Heart left ventricle (tissue), 16 donors: Measurements from ENCODE around the gene CAMK2N2. TPM values are rescaled to one million over a fixed set of nuclear protein-coding genes. Genes with fewer than 3 reads are reported as not detected.

Experiments
- ATAC-seq, 4 donors: fragments of 200-7000 bp; cut with Tn5 transposase; one replicate each; pipeline ENCODE4 v1.9.1; 2020 to 2022; ENCODE audit warnings: moderate library complexity in 4 of 4, mild to moderate bottlenecking in 3 of 4, moderate number of reproducible peaks in 1 of 4
- DNase-seq, 5 donors: peaks; one replicate each; pipeline ENCODE4 v3.0.0-alpha.2; 2020
- H3K27ac ChIP-seq, 12 donors: fragments of 200-600 bp; sonication (generic) in 4 of 12; one replicate each; pipeline versions ENCODE4 v1.5.0 to v1.8.0; 2016 to 2022; ENCODE audit warnings: mild to moderate bottlenecking in 2 of 12
- H3K27me3 ChIP-seq, 9 donors: fragments of 200-600 bp; sonication (generic) in 2 of 9; one replicate each; pipeline versions ENCODE4 v1.5.1 to v1.8.0; 2016 to 2022; ENCODE audit warnings: mild to moderate bottlenecking in 3 of 9
- H3K36me3 ChIP-seq, 9 donors: fragments of 200-600 bp; sonication (generic) in 2 of 9; one replicate each; pipeline versions ENCODE4 v1.5.0 to v1.8.0; 2018 to 2022; ENCODE audit warnings: mild to moderate bottlenecking in 2 of 9
- H3K4me1 ChIP-seq, 12 donors: fragments of 200-600 bp; sonication (generic) in 4 of 12; one replicate each; pipeline versions ENCODE4 v1.5.0 to v1.8.0; 2016 to 2022; ENCODE audit warnings: mild to moderate bottlenecking in 3 of 12
- H3K4me3 ChIP-seq, 12 donors: fragments of 200-600 bp; sonication (generic) in 4 of 12; one replicate each; pipeline versions ENCODE4 v1.5.0 to v1.8.0; 2017 to 2022; ENCODE audit warnings: mild to moderate bottlenecking in 9 of 12, moderate library complexity in 4 of 12
- H3K9me3 ChIP-seq, 12 donors: fragments of 200-600 bp; sonication (generic) in 4 of 12; one replicate each; pipeline versions ENCODE4 v1.5.0 to v1.8.0; 2016 to 2022; ENCODE audit warnings: mild to moderate bottlenecking in 1 of 12
- POLR2A ChIP-seq, 2 donors: fragments of 450-650 bp; IDR thresholded peaks; one replicate each; pipeline ENCODE4 v1.6.1; 2017; ENCODE audit warnings: antibody characterized with exemption in 2 of 2, mild to moderate bottlenecking in 2 of 2, moderate library complexity in 2 of 2
- WGBS, 4 donors: extraction: QIAGEN DNeasy Blood & Tissue Kit in 2 of 4; methylation state at CpG; one replicate each; pipeline versions ENCODE4 v1.1.5 to v1.1.7; 2013 to 2018; 5-methylcytosine and 5-hydroxymethylcytosine counted together
- intact Hi-C, 10 donors: fragments of 100-400 bp; cut with DNase I; formaldehyde crosslinking; loops; one replicate each; pipeline versions ENCODE4 v1.11.1 to v1.14.2; 2022
- polyA plus RNA-seq, 2 donors: library from polyadenylated mRNA; stranded (reverse); fragments of 200-250 nt; gene quantifications; one replicate each; pipeline ENCODE4 v1.2.3, GENCODE V29; 2013
- total RNA-seq, 9 donors: library from RNA; depleted of rRNA in 2 of 9; stranded (reverse); fragments of >200 nt in 2 of 9; fragmentation: NEBNext Ultra II Directional in 3 of 9; extraction: Animal tissue kit (Norgen Biotek cat#: 25700) in 3 of 9; gene quantifications; one replicate each; pipeline versions ENCODE4 v1.1.0 to v1.2.4, GENCODE V29; 2016 to 2023
- TF ChIP-seq, protein P1 (sequence below), 12 donors: fragments of 200-600 bp; sonication (generic) in 4 of 12; IDR thresholded peaks; one replicate each; pipeline versions ENCODE4 v1.5.0 to v1.8.0; 2018 to 2022; ENCODE audit warnings: antibody characterized with exemption in 12 of 12, mild to moderate bottlenecking in 5 of 12
- donor health status: ischemic (EF 13 %, LVEDD 7.1; RV severe dilation, severe dysfunction).
- donor health status: healthy with polysubstance abuse.
- donor health status: DM: no; HTN: yes; CAD: no.
- donor health status: DM: no; HTN: no; CAD: no.
- donor health status: ischemic (EF 25% LVEDD 6.9; RV normal size, moderate dysfunction).
- donor health status: ischemic (EF 25% LVEDD 5.7; RV mildly dilated, moderate dysfunction).
- donor health status: healthy.
- donor health status: DM: yes; HTN: yes; CAD: no.
- donor health status: ischemic (EF 35%, LVEDD 5.7; RV mildly dilated, moderate dysfunction).
- donor health status: nonischemic (EF 11% LVEDD 7.7; RV severe dilation, severe dysfunction).
- donor health status: DM: yes; HTN: yes; CAD: no.
- donor health status: PGD.
- donor health status: ischemic (EF 29% LVEDD 5.4; RV normal size, mild dysfunction).
- donor health status: nonischemic (EF 23%, LVEDD 6.1; RV moderate dilation, normal function).

CAMK2N2 gene
- total and polyA plus RNA-seq, 11 donors: 0.14 to 0.37 (median 0.26) TPM; not detected in 6

DNA sequence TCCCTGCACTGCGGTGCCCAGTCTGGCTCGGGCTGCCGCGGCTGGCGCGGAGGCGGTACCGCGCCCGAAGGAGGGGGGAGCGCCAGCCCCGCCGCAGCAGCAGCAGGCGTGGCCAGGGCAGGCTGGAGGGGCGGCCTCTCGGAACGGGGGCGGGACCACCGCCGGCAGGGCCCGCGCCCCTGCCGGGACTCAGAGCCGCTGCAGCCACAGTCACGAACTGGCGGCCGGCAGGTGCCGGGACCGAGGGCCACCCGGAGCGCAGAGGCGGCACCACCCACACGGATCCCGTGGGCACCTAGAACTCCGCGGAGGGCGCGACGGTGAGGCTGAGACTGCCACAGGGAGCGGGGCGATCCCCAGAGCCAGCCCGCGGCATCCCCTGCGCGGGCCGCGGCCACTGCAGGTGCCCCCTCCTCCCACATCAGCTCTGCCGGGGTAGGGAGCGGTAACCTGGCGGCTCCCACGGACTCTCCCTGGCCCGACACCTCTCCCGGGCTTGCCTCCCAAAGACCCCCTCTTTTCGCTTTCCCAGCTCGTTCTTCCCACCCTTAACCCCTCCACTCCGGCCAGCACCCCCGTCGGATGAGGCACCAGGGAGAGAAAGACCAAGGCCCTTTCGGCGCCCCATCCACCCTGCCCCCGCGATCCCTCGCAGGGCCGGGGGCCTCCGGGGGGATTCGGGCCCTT is 31.8 kb downstream of the CAMK2N2 start, which contains the start of gene VWA5B2:
Gene VWA5B2, plus strand, starts transcription at position 192 of the 687 bp plus-strand sequence. CDS start 944 bp downstream, outside the sequence.
- TF ChIP-seq, protein P1, sequence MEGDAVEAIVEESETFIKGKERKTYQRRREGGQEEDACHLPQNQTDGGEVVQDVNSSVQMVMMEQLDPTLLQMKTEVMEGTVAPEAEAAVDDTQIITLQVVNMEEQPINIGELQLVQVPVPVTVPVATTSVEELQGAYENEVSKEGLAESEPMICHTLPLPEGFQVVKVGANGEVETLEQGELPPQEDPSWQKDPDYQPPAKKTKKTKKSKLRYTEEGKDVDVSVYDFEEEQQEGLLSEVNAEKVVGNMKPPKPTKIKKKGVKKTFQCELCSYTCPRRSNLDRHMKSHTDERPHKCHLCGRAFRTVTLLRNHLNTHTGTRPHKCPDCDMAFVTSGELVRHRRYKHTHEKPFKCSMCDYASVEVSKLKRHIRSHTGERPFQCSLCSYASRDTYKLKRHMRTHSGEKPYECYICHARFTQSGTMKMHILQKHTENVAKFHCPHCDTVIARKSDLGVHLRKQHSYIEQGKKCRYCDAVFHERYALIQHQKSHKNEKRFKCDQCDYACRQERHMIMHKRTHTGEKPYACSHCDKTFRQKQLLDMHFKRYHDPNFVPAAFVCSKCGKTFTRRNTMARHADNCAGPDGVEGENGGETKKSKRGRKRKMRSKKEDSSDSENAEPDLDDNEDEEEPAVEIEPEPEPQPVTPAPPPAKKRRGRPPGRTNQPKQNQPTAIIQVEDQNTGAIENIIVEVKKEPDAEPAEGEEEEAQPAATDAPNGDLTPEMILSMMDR (IDR thresholded peaks at IDR 0.05): peak in 8 of 12 donors; percentile 8 to 38 (median 17)
- no peak for TF ChIP-seq POLR2A (IDR thresholded peaks at IDR 0.05)
- ATAC-seq (peak in 3 of 4 donors; percentile 85 to 92 (median 86)), DNase-seq (peak; percentile 53 to 83 (median 59))
- H3K4me1 ChIP-seq: peaks cover 0 to 22% (median 12%) of the 10 kb centered on the region in 12 donors
- H3K4me3 ChIP-seq: peak within 1 kb of the TSS; percentile 19 to 67 (median 54)
- H3K27me3 ChIP-seq: peaks cover 20 to 69% (median 32%) of the 10 kb centered on the region in 9 donors
- intact Hi-C loops: no loop called here
- H3K36me3 ChIP-seq: no peaks in the 10 kb centered on the region
- WGBS, 4 donors: 0 to 3% (median 1%) methylated on average over 23 to 66 of the region's 66 CpGs
- no peaks in the 10 kb centered on the region for H3K9me3 ChIP-seq
- H3K27ac ChIP-seq: no peak within 1 kb of the TSS

DNA sequence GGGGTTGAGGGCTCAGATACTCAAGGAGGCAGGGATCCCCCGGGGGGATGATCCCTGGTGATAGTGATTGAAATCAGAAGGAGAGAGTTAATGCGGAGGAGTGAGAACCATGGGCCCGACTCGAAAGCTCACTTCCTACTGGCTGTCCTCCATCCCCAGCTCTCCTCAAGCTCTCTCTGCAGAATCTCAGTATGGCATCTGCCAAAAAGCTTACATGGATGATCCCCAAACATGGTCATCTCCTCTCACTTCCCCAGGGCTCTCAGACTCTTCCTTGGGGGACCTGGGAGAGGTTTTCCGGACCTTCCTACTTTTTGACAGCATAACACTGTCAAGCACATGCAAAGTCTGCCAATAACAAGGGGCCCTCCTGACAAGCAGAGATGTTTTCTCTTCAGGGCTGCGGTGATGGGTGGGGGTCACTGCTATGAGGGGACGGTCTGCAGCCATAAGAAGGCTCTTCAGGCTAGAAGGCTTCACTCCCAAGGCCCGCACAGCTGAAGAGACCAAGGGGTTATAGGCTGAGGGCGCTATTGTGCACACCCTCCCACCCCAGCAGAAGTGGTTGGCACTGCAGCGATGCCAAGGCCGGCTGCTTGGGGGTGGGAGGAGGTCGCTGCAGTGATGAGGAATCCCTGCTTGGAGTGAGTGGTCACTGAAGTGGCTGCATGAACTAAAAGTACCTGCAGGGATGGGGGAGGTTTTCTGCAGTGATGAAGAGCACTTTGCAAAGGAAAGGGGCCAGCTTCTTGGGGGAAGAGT is 32.8 kb downstream of the CAMK2N2 start:
- no peak overlapping the region for H3K27ac ChIP-seq
- no peak for TF ChIP-seq POLR2A (IDR thresholded peaks at IDR 0.05)
- TF ChIP-seq, protein P1 (IDR thresholded peaks at IDR 0.05): no peak
- intact Hi-C loops: no loop called here
- H3K36me3 ChIP-seq: no peaks in the 10 kb centered on the region
- 29 to 49% (median 35%) methylated on average over 10 to 12 of the region's 12 CpGs for WGBS, 4 donors
- H3K9me3 ChIP-seq: no peaks in the 10 kb centered on the region
- ATAC-seq (no peak), DNase-seq (no peak)
- H3K4me3 ChIP-seq: peak overlapping the region in 8 of 12 donors; percentile 19 to 64 (median 54)
- peaks cover 0 to 22% (median 12%) of the 10 kb centered on the region in 12 donors for H3K4me1 ChIP-seq
- H3K27me3 ChIP-seq: peaks cover 20 to 69% (median 32%) of the 10 kb centered on the region in 9 donors

DNA sequence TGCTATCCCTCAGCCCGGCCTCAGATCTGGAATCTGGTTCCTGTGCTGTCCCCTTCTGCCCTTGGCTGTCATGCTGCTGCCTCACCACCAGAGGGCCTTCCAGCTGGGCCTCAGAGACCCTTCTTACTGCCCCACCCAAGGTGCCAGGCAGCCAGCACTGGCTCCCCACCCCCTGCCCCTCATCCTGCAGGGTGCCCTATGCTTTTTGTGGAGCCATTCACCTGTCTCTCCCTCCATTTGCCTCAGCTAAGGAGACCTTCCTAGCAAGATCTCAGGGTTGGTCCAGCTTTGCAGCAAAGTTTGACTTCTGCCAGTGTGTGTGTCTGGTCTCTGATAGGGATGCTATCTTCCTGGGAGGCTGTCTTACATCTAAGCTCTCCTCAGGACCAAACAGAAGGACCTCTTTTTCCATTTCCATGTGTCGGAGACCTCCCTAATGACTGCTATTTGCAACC is 33.8 kb downstream of the CAMK2N2 start:
- Histone ChIP-seq H3K4me3 (no peak overlapping the region), H3K4me1 (peaks cover 0 to 22% (median 12%) of the 10 kb centered on the region in 12 donors), H3K27ac (no peak overlapping the region), H3K36me3 (no peaks in the 10 kb centered on the region), H3K27me3 (peaks cover 20 to 63% (median 32%) of the 10 kb centered on the region in 9 donors), H3K9me3 (no peaks in the 10 kb centered on the region)
- TF ChIP-seq, protein P1 (IDR thresholded peaks at IDR 0.05): peak; percentile 53 to 81 (median 66)
- TF ChIP-seq POLR2A (IDR thresholded peaks at IDR 0.05): no peak
- no peak for DNase-seq
- WGBS, 4 donors: 54 to 64% (median 55%) methylated on average over 2 of the region's 2 CpGs
- intact Hi-C loops: loop anchor here in 1 of 10 donors (2.0 kb wide), 1 partner anchor 21 kb away; the partner anchor contains the start of genes ALG3 and EEF1AKMT4
- ATAC-seq: peak in 1 of 4 donors; percentile 34

DNA sequence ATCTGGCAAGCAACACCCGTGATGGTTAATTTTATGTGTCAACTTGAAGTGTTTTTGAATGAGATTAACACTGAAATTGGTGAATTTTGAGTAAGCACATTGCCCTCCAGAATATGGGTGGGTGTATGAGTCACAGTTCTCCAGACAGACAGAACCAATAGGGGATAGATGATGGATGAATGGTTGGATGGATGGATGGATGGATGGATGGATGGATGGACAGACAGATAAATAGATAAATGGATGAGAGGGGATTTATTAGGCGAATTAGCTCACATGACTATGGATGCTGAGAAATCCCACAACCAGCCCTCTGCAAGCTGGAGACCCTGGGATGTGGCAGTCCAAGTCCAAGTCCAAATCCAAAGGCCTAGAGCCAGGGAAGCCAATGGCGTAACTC is 37.4 kb downstream of the CAMK2N2 start:
- 75 to 86% (median 83%) methylated on average over 3 of the region's 3 CpGs for WGBS, 4 donors
- H3K4me1 ChIP-seq: peaks cover 0 to 2% (median 0%) of the 10 kb centered on the region in 12 donors
- peaks cover 0 to 37% (median 0%) of the 10 kb centered on the region in 9 donors for H3K27me3 ChIP-seq
- ATAC-seq (no peak), DNase-seq (no peak)
- no peak overlapping the region for H3K4me3 ChIP-seq
- H3K9me3 ChIP-seq: no peaks in the 10 kb centered on the region
- no peaks in the 10 kb centered on the region for H3K36me3 ChIP-seq
- TF ChIP-seq, protein P1 (IDR thresholded peaks at IDR 0.05): no peak
- TF ChIP-seq POLR2A (IDR thresholded peaks at IDR 0.05): no peak
- no peak overlapping the region for H3K27ac ChIP-seq
- intact Hi-C loops: no loop called here
